HG03025 (cell line): ENCODE data around the gene MADD.
A peak's percentile ranks its signal among the peaks of the same experiment; 100 is the strongest.

ENCODE experiments used
- ATAC-seq: cut with Tn5 transposase; IDR thresholded peaks from one replicate; pipeline ENCODE4 v1.9.1; 2021; ENCODE audit warnings: mild to moderate bottlenecking, moderate library complexity; ENCODE audit not compliant: unreplicated experiment, low FRiP score

Gene MADD

DNA sequence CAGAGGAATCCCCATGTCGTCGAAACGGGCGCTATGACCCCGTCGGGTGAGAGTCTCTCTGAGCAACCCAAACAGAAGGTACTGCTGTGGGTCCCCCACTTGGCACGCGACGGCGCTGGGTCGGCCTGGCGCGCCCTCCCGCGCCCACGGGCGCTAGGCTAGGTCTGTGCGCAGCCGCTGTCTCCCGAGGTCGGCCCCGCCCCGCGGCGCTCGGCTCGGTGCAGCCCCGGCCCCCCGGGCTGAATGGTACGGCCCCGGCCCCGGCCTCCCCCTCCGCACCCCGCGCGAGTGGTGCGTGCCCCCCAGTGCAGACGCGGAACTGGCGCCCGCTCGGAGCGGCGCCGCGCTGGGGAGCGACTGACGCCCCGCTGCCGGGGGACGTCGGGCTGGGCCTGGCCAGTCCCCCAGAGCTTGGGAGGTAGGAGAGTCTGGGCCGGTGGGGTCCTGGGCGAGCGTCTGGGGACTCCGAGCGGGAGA lies at the start of gene MADD:
TSS of gene MADD (plus strand) at position 305 of the 477 bp plus-strand sequence.
- ATAC-seq: peak; percentile 63

DNA sequence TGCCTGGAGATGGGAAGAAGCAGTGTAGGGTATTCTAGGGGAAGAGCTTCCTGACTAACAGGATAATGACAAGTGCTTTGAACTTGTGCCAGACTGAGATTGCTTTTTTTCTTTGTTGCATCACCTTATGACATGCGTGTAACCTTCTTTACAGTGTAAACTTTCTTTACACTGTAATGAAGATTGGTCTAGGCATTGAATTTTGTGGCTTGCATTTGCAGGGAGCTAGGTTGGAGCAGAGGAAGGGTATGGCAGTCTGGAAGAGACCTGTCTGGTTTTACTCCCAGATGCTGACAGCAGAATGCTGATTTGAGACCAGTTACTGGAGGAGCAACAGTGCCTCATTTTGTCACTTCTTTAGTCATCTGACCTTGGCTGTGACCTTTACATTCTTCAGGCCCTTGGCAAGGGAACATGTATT lies 49.5 kb upstream of the MADD start:
- no peak for ATAC-seq

DNA sequence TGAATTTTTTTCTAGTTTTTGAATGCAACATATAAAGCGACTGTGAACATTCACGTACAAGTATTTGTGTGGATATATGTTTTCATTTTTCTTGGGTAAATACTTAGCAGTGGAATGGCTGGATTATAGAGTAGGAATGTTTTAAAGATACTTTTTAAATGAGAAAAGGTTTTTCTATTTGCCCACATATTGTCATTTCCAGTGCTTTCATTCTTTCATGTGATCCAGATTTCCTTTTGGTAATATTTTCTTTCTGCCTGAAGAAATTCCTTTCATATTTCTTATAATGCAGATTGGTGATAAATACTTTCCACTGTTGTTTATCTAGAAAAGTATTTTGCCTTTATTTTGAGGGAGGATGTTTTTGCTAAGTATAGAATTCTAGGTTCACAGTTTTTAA lies 47.2 kb upstream of the MADD start:
- ATAC-seq: no peak

DNA sequence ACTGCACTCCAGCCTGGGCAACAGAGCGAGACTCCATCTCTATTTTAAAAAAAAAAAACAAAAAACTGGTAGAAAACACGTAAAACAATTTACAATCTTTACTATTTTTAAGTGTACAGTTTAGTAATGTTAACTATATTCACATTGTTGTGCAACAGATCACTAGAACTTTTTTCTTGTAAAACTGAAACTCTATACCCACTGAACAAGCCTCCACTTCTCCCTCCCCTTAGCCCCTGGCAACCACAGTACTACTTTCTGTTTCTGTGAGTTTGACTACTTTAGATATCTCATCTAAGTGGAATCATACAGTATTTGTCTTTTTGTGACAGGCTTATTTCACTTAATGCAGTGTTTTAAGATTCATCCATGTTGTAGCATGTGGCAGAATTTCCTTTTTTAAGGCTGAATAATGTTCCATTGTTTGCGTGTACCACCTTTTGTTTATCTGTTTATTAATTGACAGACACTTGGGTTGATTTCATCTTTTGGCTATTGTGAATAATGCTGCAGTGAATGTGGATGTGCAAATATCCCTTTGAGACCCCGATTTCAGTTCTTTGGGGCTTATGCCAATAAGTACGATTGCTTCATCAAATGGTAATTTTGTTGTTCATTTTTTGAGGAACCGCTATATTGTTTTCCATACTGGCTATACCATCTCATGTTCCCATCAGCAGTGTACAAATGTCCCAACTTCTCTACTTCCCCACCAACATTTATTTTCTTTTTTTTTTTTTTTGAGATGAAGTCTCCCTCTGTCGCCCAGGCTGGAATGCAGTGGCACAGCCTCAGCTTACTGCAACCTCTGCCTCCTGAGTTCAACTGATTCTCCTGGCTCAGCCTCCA lies 44.2 kb upstream of the MADD start:
- ATAC-seq: no peak

DNA sequence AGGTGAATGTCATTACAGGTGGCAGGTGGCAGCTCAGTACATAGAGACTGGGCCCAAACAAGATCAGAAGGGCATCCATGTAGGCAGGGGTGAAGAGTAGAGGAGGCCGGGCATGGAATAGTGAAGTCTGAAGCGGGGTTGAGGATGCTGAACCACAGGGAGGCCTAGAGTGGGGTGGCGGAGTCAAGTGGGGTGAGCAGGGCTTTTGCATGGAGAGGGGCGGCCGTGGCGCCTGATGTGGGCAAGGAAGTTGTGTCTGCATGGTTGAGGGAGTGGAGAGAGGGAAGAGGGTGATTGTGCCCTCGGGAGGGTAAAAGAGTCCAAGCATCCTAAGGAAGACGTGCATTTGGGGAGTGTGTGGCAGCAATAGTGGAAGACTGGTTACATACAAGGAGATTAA lies 40.8 kb upstream of the MADD start:
- ATAC-seq: no peak

DNA sequence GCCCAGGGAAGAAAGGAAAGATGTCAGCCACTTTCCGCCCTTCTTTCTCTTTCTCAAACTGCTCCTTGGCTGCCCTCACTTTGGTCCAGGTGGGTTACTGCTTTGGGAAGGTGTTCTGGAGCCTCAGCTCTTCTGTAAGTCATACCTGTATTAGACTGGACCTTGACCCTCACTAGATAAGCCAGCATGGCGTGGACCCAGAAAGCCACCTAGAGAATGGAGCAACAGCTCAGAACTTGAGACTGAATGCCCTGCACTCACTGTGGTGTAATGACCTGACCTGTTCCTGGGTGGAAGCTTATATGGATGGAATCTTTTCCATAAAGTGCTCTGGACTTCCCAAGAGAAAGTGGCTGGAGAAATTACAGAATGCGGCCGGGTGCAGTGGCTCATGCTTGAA lies 36.9 kb upstream of the MADD start:
- no peak for ATAC-seq

DNA sequence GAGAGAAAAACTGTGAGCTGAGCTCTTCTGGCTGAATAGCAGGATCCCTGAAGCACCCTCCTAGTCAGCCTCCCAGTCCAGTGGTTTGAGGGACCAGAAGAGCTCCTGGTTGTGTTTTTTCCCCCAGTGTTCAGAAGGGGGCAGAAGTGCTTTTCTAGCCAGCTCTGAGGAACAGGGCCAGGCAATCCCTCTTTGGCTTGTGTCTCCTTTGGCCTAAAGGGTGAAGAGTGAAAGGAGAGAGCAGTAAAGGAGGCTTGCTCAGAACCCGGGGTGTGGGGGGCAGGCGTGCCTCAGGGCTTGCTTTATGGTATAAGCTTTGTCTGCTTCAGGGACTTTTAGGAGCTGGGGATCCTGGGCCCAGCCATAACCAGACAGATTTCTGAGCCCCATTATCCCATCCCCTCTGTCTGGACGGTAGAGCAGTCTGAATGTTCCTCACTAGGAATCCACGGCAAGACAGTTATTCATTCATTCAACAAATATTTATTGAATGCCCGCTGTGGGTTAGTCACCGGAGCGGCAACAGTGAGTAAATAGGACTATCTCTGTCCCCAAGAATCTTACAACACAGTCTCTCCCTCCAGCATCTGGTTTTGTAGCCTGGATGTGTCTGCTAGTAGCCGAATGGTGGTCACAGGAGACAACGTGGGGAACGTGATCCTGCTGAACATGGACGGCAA lies 35.8 kb upstream of the MADD start:
- no peak for ATAC-seq

DNA sequence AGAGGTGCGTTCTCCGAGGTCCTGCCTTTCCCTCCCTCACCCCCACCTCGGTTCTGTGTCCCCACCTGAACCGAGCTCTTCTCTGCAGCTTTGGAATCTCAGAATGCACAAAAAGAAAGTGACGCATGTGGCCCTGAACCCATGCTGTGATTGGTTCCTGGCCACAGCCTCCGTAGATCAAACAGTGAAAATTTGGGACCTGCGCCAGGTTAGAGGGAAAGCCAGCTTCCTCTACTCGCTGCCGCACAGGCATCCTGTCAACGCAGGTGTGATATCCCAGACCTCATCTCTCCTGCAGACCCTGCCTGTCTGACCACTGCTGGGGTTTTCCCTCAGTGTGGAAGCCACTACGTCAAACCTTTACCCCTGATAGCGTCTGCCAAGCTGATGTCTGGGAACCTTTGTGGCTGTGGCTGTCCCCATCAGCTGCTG lies 35.2 kb upstream of the MADD start:
- ATAC-seq: no peak

DNA sequence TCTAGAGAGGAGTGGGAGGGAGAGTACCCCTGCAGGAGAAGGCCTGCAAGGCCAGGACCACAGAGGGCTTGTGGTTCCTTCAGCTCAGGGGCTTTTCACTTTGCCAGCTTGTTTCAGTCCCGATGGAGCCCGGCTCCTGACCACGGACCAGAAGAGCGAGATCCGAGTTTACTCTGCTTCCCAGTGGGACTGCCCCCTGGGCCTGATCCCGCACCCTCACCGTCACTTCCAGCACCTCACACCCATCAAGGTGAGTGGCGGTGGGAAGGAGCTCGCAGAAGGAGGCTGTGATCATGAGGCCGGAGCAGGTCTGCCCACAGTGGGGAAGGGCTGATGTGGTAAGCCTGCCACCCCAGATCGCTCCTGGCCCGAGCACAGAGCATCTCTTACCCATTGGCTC lies 34.8 kb upstream of the MADD start:
- ATAC-seq: no peak

DNA sequence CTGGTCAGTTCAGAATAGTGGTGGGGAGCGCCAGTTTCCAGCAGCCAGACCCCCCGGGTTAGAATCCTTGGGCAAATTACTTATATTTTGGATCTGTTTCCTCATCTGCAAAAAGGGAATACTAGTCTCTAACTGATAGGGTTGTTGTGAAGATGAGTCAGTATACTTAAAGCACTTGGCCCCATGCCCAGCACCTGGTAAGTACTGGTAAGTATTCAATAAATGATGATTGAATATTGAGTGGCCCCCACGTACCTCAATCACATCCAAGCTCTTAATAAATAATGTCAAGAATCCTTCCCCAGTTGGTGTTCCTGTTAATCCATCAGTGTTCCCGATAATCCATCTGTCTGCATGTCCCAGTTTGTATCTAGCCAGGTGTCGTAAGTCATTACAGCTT lies 33.5 kb upstream of the MADD start:
- ATAC-seq: no peak

DNA sequence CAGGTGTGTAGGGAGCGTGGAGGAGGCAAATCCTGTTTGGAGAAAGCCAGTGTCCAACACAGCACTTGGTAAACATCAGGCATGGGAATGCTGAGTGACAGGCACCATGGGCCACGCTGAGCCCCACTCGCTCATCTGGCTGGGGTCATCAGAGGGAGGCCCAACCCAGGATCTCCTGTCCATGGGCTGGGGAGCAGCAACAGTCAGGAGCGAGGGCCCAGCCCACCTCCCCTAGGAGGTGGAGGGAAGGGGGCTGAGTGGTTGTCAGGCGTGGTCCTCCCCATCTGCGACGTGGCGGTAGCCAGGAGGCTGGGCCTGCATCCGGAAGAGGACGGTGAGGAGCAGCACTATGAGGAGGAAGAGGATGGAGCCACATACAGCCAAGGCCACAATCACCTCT lies 30.1 kb upstream of the MADD start:
- ATAC-seq: no peak

DNA sequence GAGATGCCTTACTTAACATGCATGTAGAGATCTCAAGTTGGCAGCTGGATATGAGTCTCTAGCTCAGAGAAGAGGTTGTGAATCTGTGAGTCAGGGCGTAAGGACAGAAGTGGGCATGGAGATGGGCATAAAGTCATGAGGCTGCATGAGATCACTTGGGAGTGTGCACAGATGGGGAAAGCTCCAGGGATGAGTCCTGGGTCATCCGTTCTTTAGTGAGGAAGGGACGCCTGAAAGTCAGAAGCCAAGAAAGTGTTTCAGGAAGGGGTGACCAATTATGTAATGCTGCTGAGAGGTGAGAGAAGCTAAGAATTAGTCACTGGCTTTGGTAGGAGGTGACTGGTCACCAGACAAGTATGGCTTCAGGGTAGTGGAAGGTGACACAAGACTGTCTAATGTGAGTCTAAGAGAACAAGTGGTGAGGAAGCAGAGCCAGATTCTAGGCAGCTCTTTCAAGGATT lies 28.1 kb upstream of the MADD start:
- no peak for ATAC-seq

DNA sequence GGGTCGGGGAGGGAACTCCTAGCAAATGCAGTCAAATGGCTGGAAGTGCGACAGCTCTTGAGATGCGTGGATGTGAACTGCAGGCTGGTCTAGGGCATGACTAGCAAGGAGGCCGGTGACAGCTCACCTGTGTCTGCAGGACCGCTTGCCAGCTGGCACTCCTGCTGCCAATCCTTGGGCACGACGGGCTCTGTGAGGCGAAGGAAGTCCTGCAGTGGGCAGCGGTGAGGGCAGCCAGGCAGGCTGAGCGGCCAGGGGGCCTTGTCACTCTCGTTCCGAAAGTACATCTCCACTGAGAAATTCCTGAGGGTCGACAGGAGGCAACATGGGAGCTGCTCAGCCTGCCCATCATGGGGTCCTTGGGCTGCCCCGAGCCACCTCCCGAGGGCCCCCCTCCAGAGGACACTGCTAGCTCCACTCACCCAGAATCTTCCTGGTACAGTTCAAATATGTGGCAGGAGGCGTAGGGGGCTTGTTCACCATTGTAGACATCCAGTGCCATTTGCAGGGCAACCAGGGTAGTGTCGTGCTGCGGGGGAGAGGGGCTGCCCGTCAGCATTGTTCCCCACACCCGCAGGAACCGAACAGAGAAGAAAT lies 27.2 kb upstream of the MADD start:
- no peak for ATAC-seq

DNA sequence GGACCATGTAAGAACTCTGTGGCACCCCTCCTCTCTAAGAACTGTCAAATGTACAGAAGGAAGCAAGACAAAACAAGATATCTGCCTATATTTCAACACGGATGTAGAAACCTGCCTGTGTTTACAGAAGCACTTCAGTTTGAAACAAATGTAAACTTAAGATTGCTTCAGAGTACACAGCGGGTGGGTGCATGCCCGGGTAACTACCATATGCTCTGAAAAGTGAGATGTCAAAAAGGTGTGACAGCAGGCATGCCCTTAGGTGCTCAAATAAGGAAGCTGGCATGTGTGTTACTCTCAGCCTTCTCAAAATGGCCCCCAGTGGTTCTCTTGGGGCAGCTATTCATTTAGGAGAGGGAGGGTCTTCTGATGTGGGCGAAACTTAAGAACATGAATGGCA lies 26.5 kb upstream of the MADD start:
- no peak for ATAC-seq

DNA sequence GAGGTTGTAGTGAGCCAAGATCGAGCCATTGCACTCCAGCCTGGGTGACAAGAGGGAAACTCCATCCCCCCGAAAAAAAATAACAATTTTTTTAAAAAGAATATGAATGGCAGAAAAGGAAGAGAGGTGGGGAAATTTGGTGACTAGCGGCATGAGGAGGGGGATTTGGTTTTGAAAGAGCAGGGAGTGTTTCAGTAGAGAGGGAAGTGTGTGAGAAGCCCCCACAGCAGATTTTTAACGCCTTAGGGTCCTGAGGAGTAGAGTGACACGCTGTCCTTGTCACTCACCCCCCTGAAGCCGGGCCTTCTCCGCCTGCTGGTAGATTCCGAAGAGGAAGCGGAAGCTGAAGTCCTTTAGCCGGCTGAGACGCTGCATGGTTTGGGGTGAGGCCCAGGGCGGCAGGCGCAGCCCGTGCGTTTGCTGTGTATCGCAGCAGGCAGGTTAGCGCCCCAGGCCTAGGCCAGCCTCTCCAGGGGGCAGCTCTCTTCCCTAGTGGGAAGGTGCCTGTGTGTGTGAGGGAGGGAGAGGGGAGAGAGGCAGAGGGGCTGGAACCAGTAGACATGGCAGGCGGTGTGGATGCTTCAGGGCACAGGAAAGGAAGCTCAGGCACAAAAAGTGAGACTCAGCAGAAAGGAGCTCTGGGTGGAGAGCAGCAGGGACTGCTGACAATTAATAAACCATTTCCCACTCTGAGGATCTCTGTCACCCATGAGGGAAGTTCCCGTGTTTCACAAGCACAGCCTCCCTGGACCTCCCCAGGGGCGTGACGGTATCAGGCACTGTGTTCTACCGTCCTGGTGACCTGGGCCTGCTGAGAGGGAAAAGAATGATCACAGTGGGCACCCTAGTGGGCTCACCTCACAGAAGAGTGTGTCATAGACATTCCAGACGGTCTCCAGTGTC lies 25.2 kb upstream of the MADD start:
- no peak for ATAC-seq

DNA sequence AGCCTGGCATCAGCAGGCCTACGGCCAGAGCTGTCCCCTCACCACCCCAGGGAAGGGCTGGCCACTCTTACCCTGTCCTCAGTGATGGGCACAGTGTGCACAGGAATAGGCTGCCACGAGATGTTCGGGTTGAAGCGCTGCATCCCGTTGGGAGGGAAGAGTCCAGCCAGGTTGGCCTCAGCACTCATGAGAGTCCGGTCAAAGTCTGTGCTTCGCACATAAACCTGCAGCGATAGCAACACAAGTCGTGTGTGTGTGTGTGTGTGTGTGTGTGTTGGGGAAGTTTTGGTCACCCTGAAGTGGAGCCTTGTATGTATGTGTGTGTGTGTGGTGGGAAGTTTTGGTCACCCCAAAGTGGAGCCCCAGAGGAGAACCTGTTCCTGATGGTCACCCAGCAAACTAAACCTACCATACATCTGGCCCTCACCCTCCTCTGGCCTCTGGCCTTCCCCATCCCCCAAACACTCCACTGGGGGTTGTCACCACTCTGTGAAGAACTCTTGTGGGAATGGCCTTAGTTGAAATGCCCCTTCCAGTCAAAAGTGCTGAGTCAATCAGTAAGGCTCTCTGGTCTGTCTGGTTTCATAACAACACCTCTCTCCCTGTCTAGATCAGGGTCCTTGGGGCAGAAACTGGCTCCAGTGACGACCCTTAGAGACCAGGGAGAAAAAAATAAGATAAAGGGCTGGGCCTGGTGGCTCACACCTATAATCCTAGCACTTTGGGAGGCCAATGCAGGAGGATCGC lies 24.1 kb upstream of the MADD start:
- ATAC-seq: no peak

DNA sequence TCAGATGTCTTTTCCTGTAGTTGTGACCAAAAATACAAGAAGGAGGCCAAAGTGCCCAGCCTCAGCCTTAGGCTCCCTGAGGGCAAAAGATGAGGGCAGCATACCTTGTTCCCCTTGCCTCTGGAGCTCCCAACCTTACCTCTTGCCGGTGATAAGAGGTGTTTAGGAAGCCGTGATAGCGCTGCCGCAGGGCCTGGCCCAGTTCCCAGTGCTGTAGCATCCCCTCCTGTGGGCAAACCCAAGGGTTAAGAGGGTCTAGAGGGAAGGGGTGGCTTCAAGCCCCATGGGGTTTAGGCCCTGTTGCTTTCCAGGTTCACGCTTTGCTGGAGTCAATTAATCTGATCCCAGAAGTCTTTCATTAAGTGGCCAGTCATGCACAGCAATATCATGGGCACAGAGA lies 22.4 kb upstream of the MADD start:
- no peak for ATAC-seq

DNA sequence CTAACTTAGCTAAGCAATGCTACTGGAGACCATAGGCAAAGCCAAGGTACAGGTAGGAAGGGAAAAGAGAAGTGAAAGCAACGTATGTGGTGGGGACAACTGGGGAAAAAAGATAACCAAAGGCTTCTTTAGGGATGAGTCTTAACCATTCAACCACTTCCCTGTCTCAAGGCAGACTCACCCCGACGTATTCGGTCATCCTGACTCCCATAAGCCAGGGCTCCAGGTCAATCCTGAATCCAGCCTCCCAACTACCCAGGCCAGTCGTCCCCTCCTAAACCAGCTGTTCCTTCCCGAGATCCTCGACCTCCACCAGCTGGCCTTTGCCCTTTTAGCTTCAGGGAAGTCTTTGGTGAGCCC lies 21.6 kb upstream of the MADD start:
- peak; percentile 36 for ATAC-seq

DNA sequence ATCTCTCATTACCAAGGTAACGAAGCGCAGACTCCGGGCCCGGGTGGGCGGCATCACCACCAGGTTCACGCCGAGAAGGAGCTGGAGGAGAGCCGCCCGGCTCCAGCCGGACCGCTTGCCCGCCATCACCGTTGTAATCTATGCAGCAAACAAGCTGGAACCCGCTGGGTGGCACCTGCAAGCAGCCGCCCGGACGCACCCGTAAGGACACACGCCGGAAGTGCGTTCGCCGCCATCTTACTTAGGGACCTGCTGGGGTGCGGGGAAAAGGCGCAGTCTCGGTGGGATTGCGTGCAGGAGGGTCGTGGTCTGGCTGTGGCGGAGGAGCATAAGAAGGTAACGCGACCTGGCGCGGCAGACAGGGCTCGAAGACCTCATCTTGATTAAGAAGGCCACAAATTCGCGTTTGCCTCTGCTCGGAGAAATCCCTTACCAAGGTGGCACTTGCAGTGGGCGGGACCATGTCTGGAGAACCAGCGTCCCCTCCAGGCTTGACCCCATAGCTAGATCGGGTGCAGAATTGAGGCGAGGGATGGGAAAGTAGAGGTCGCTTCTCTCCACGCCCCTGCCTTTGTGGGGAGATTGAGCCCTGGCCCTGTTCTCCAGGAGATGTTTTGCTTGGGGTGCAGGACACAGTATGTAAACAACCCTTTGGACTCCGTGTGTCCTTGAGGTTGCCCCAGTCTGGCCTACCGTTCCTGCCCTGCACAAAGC lies 21.1 kb upstream of the MADD start, which contains the start of gene ACP2:
TSS of gene ACP2 (minus strand) at position 151 of the 714 bp plus-strand sequence. CDS start at position 126, 25 bp downstream.
- ATAC-seq: peak; percentile 80
